GM21526 (cell line): ENCODE data around the gene ARL13B.

Experiments
- ATAC-seq: cut with Tn5 transposase; IDR thresholded peaks from one replicate; pipeline ENCODE4 v1.9.1; 2021; ENCODE audit warnings: moderate library complexity; ENCODE audit not compliant: unreplicated experiment, low FRiP score

The ARL13B gene

DNA sequence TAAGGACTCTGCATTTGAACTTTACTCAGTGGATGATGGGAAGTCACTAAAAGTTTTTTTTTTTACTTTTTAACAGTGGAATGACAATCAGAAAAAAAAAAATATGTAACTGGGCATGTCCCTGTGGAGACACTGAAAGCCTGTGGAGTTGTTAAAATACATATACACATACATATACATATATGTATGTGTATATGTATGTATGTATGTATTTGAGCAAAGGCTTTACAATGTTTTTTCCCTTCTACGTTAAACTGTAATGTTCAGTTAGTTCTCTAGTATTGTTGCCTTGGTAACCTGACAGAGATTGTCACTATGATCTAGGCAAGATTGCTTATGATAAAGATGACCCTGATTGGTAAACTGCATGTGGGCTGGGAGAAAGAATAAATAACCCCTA lies 113.2 kb downstream of the ARL13B start:
- no peak for ATAC-seq

DNA sequence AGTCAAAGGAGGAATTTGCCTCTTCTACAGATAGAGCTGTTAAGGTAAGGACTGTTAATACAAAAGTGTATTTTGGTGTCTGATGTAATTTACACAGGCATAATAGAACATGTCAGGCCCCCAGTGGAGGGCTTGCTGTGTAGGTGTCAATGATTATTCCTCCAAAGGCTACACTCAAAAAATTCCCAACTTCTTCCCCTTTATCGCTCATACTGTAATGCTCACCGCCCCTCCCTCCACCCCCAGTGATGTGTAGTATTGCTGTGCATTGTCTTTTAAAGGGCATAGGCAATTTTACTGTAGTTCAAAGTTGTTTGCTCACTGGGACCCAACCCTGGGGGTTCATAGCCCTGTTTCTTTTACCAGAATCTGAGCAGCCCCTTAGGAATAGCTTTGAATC lies 115.2 kb downstream of the ARL13B start:
- ATAC-seq: no peak

DNA sequence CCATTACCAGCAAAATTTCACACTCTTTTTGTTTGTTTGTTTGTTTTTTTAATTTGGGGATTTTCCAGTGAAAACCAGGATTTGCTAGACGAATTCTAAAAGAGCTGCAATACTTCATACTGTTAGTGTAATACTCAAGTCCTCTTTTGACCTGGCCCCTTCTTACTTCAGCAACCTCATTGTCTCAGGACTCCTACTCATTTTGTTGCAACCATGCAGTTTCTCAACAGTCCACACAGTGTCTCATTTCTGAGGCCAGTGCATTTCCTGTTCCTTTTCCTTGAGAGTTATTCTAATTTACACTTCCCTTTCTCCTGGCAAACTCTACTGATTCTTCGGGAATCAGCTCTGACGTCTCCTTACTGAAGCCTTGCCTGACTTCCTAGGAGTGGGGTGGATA lies 118.5 kb downstream of the ARL13B start:
- no peak for ATAC-seq

DNA sequence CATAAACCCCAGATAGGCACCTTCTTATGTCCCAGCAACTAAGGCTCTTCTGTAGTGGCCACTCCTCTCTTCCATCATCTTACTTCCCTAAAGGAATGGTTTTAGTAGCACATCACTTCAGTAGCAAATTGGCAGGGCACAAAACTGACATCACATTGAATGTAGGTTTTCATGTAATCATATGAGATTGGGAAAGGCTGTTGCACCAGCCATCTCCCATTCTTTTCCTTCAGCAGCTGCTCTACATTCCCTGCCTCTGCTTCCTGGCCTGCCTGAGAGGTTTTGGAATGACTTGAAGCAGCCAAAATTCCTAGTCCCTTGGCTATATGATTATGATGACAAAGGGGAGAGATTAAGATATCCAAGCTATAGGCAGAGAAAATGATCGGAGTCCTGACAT lies 119.4 kb downstream of the ARL13B start:
- ATAC-seq: no peak

DNA sequence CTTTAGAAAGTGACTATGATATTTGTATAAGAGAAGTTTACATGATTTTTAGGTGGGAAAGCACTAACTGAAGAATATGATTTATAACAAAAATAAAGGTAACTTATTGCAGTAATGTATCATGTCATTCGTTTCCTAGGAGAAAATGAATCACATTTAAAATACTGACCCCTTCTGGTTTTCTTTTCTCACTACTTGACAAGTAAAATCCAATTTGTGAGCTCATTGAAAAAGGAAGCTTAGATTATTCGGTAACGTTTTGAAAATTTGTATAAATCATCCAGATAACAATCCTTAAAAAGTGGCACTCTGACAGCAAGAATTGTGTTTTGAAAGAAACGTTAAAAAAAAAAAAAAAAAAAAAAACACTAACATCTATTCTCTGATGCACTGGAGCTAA lies 121.9 kb downstream of the ARL13B start:
- ATAC-seq: no peak
